SU-DHL-6 (cell line): ENCODE measurements around the gene ALDH1A3.

Source experiments
- CTCF ChIP-seq: fragments of 200-600 bp; sonication (generic); IDR thresholded peaks from one replicate; pipeline ENCODE4 v1.5.1; 2017; ENCODE audit warnings: antibody characterized with exemption, mild to moderate bottlenecking, low read length, moderate library complexity; ENCODE audit not compliant: insufficient read depth, poor library complexity, severe bottlenecking
- EZH2phosphoT487 ChIP-seq: fragments of 200-600 bp; sonication (generic), shearing (Covaris generic); conservative IDR thresholded peaks from 2 replicates; pipeline ENCODE4 v1.6.1; 2018; ENCODE audit warnings: mild to moderate bottlenecking, antibody characterized with exemption, low read length, moderate library complexity, mixed read lengths

GRCh38 chr15:100859970-100860828 is 19.4 kb upstream of the ALDH1A3 start:
- TF ChIP-seq CTCF, result no peak
- no peak for TF ChIP-seq EZH2phosphoT487
